Hepatocyte (in vitro differentiated cells): ENCODE measurements around the gene RAP1B. TPM values are rescaled to one million over a fixed set of nuclear protein-coding genes. Genes with fewer than 3 reads are reported as not detected.

Experiments
- DNase-seq: peaks from one replicate; pipeline ENCODE4 v3.0.0-alpha.2; 2016; ENCODE audit warnings: low spot score
- H2AFZ ChIP-seq: fragments of 200-600 bp; sonication (generic); 2 replicates; pipeline ENCODE4 v1.6.0; 2016; ENCODE audit warnings: antibody characterized with exemption, mild to moderate bottlenecking
- H3K27ac ChIP-seq: fragments of 200-600 bp; sonication (generic); 2 replicates; pipeline ENCODE4 v1.5.1; 2016; ENCODE audit warnings: mild to moderate bottlenecking
- H3K27me3 ChIP-seq: fragments of 200-600 bp; sonication (generic); 2 replicates; pipeline ENCODE4 v1.6.1; 2016
- H3K36me3 ChIP-seq: fragments of 200-600 bp; sonication (generic); replicated peaks from 2 replicates; pipeline ENCODE4 v1.5.1; 2016; ENCODE audit warnings: low read depth; ENCODE audit not compliant: insufficient read depth
- H3K4me1 ChIP-seq: fragments of 200-600 bp; sonication (generic); 2 replicates; pipeline ENCODE4 v1.5.1; 2016; ENCODE audit warnings: mild to moderate bottlenecking, moderate library complexity; ENCODE audit not compliant: insufficient read depth
- H3K4me2 ChIP-seq: fragments of 200-600 bp; sonication (generic); 2 replicates; pipeline ENCODE4 v1.6.0; 2016
- H3K4me3 ChIP-seq: fragments of 200-600 bp; sonication (generic); 2 replicates; pipeline ENCODE4 v1.5.1; 2016; ENCODE audit warnings: mild to moderate bottlenecking
- H3K79me2 ChIP-seq: fragments of 200-600 bp; sonication (generic); 2 replicates; pipeline ENCODE4 v1.6.0; 2017; ENCODE audit warnings: mild to moderate bottlenecking
- H3K9me2 ChIP-seq: fragments of 200-600 bp; sonication (generic); replicated peaks from 2 replicates; pipeline ENCODE4 v1.6.0; 2017; ENCODE audit warnings: mild to moderate bottlenecking; ENCODE audit not compliant: insufficient read depth
- H3K9me3 ChIP-seq: fragments of 200-600 bp; sonication (generic); 2 replicates; pipeline ENCODE4 v1.5.1; 2016; ENCODE audit warnings: low read depth, mild to moderate bottlenecking
- H4K20me1 ChIP-seq: fragments of 200-600 bp; sonication (generic); 2 replicates; pipeline ENCODE4 v1.6.0; 2016; ENCODE audit warnings: mild to moderate bottlenecking; ENCODE audit not compliant: insufficient read depth, poor library complexity, severe bottlenecking
- CTCF ChIP-seq: fragments of 200-600 bp; sonication (generic); IDR thresholded peaks from 2 replicates; pipeline ENCODE4 v1.5.1; 2016; ENCODE audit warnings: antibody characterized with exemption, mild to moderate bottlenecking; ENCODE audit not compliant: poor library complexity
- EZH2 ChIP-seq: fragments of 200-600 bp; sonication (generic); IDR thresholded peaks from 2 replicates; pipeline ENCODE4 v1.6.1; 2016; ENCODE audit warnings: antibody characterized with exemption, mild to moderate bottlenecking, borderline replicate concordance
- EZH2phosphoT487 ChIP-seq: fragments of 200-600 bp; sonication (generic); IDR thresholded peaks from one replicate; pipeline ENCODE4 v1.6.1; 2018; ENCODE audit warnings: antibody characterized with exemption, mild to moderate bottlenecking, low read depth, moderate library complexity; ENCODE audit not compliant: unreplicated experiment, severe bottlenecking
- WGBS: methylation state at CpG from one replicate; pipeline ENCODE4 v1.1.6; 2016; ENCODE audit warnings: low lambda C conversion rate; ENCODE audit errors: missing lambda C conversion rate; 5-methylcytosine and 5-hydroxymethylcytosine counted together
- polyA plus RNA-seq: library from polyadenylated mRNA; unstranded; fragments of >200 nt; fragmentation: Nextera tagmentation; extraction: Ambion mirVana; gene quantifications from 2 replicates; pipeline ENCODE4 v1.2.1, GENCODE V29; 2016
- total RNA-seq: library from RNA; depleted of rRNA; stranded (reverse); fragments of >200 nt; gene quantifications from 2 replicates; pipeline ENCODE4 v1.2.3, GENCODE V29; 2014

RAP1B gene
- total and polyA plus RNA-seq, 2 experiments from 2014 or later: 179 to 257 TPM

- peak overlapping the region; percentile 92 for H3K27ac ChIP-seq
- H3K9me3 ChIP-seq: no peaks in the 10 kb centered on the region
- H4K20me1 ChIP-seq: no peaks in the 10 kb centered on the region
- WGBS: 48% methylated on average over 3 of the region's 3 CpGs
- peaks cover 8% of the 10 kb centered on the region for H3K4me1 ChIP-seq
- TF ChIP-seq CTCF (no peak), EZH2 (no peak), EZH2phosphoT487 (no peak)
- H3K9me2 ChIP-seq: no peaks in the 10 kb centered on the region
- H3K36me3 ChIP-seq: no peaks in the 10 kb centered on the region
- no peaks in the 10 kb centered on the region for H3K27me3 ChIP-seq
- H3K4me2 ChIP-seq: peak overlapping the region; percentile 70
- DNase-seq: no peak
- H3K79me2 ChIP-seq: peaks cover 23% of the 10 kb centered on the region
- peak overlapping the region; percentile 49 for H2AFZ ChIP-seq
- H3K4me3 ChIP-seq: peak overlapping the region; percentile 1
Measured at GRCh38 chr12:68686262-68686594, 75.5 kb downstream of the RAP1B start.

- H3K27ac ChIP-seq: peak within 1 kb of the TSS; percentile 92
- H3K4me3 ChIP-seq: peak within 1 kb of the TSS; percentile 58
- no peaks in the 10 kb centered on the region for H3K9me3 ChIP-seq
- H3K36me3 ChIP-seq: no peaks in the 10 kb centered on the region
- peaks cover 23% of the 10 kb centered on the region for H3K79me2 ChIP-seq
- H3K27me3 ChIP-seq: no peaks in the 10 kb centered on the region
- peak; percentile 100 for DNase-seq
- H2AFZ ChIP-seq: peak within 1 kb of the TSS; percentile 82
- peak within 1 kb of the TSS; percentile 88 for H3K4me2 ChIP-seq
- TF ChIP-seq CTCF (no peak), EZH2phosphoT487 (no peak), EZH2 (no peak)
- no peaks in the 10 kb centered on the region for H3K9me2 ChIP-seq
- WGBS: 1% methylated on average over 44 of the region's 44 CpGs
- H4K20me1 ChIP-seq: no peaks in the 10 kb centered on the region
- H3K4me1 ChIP-seq: peaks cover 8% of the 10 kb centered on the region
Measured at GRCh38 chr12:68686595-68687521, 76.2 kb downstream of the RAP1B start, which contains the start of gene NUP107. NUP107 (plus strand) TSS chr12:68686978; CDS start chr12:68687066, 88 bp downstream.

GRCh38 chr12:68695454-68695853 lies 84.8 kb downstream of the RAP1B start:
- Histone ChIP-seq H4K20me1 (no peaks in the 10 kb centered on the region), H3K79me2 (no peaks in the 10 kb centered on the region), H3K27me3 (no peaks in the 10 kb centered on the region), H3K4me1 (no peaks in the 10 kb centered on the region), H3K4me3 (no peak overlapping the region), H3K36me3 (no peaks in the 10 kb centered on the region), H3K4me2 (no peak overlapping the region), H2AFZ (no peak overlapping the region), H3K9me2 (no peaks in the 10 kb centered on the region), H3K9me3 (no peaks in the 10 kb centered on the region), H3K27ac (no peak overlapping the region)
- TF ChIP-seq EZH2: no peak
- no peak for TF ChIP-seq EZH2phosphoT487
- TF ChIP-seq CTCF: no peak
- no peak for DNase-seq
